Urinary bladder (tissue), 4 donors: ENCODE results near the gene MYLIP. TPM values are rescaled to one million over a fixed set of nuclear protein-coding genes. Genes with fewer than 3 reads are reported as not detected.

Experiments used
- DNase-seq: peaks from one replicate; pipeline ENCODE4 v3.0.0-alpha.2; 2015; ENCODE audit errors: extremely low spot score
- H3K27ac ChIP-seq: one replicate; pipeline ENCODE4 v1.5.1; 2013; ENCODE audit warnings: low read depth, mild to moderate bottlenecking, moderate library complexity
- H3K36me3 ChIP-seq: one replicate; pipeline ENCODE4 v1.6.1; 2013; ENCODE audit warnings: mild to moderate bottlenecking, moderate library complexity; ENCODE audit not compliant: insufficient read depth
- H3K4me1 ChIP-seq: one replicate; pipeline ENCODE4 v1.6.1; 2013; ENCODE audit warnings: mild to moderate bottlenecking, moderate library complexity; ENCODE audit not compliant: insufficient read depth
- H3K4me3 ChIP-seq: one replicate; pipeline ENCODE4 v1.5.1; 2013; ENCODE audit warnings: low read depth, low read length
- WGBS: extraction: QIAGEN DNeasy Blood & Tissue Kit; methylation state at CpG from one replicate; pipeline ENCODE4 v1.1.7; 2013; 5-methylcytosine and 5-hydroxymethylcytosine counted together
- polyA plus RNA-seq: library from polyadenylated mRNA; stranded (reverse); fragments of 200-250 nt; gene quantifications from one replicate; pipeline ENCODE4 v1.2.3, GENCODE V29; 2013
- total RNA-seq: library from RNA; depleted of rRNA; stranded (reverse); fragments of >200 nt; gene quantifications from one replicate; pipeline ENCODE4 v1.2.3, GENCODE V29; 2014
- donor health status: healthy with polysubstance abuse.
- donor health status: healthy.

The MYLIP gene
- total and polyA plus RNA-seq, 2 donors = 40.6 to 53.8 TPM

DNA sequence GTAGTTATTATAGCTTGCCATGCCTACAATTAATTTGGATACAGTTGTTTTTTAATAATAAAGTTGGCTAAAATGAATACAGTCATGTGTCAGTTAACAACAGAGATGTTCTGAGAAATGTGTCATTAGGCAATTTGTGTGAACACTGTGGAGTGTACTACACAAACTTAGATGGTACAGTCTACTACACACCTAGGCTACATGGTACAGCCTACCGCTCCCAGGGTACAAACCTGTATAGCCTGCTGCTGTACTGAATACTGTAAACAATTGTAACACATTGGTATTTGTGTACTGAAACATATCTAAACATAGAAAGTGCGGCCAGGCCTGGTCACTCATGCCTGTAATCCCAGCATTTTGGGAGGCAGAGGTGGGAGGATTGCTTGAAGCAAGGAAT lies 50.2 kb downstream of the MYLIP start:
- H3K36me3 ChIP-seq = no peaks in the 10 kb centered on the region
- WGBS = 89% methylated on average over 2 of the region's 2 CpGs
- no peak overlapping the region for H3K27ac ChIP-seq
- no peak for DNase-seq
- H3K4me3 ChIP-seq = no peak overlapping the region
- H3K4me1 ChIP-seq = no peaks in the 10 kb centered on the region

DNA sequence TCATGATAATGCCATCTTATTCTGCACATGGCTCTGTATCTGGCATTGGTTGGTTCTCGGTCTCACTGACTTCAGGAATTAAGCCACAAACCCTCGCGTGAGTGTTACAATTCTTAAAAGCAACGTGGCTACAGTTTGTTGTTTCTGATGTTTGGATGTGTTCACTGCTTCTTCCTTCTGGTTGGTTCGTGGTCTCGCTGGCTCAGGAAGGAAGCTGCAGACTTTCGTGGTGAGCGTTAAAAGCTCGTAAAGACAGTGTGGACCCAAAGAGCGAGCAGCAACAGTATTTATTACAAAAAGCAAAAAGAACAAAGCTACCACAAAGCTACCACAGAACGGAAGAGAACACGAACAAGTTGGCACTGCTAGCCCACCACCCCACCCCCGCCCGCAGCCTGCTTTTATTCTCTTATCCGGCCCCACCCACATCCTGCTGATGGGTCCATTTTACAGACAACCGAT lies 51.1 kb downstream of the MYLIP start:
- Histone ChIP-seq H3K27ac (no peak overlapping the region), H3K4me3 (no peak overlapping the region), H3K4me1 (no peaks in the 10 kb centered on the region), H3K36me3 (no peaks in the 10 kb centered on the region)
- WGBS = 62% methylated on average over 16 of the region's 16 CpGs
- DNase-seq = no peak

DNA sequence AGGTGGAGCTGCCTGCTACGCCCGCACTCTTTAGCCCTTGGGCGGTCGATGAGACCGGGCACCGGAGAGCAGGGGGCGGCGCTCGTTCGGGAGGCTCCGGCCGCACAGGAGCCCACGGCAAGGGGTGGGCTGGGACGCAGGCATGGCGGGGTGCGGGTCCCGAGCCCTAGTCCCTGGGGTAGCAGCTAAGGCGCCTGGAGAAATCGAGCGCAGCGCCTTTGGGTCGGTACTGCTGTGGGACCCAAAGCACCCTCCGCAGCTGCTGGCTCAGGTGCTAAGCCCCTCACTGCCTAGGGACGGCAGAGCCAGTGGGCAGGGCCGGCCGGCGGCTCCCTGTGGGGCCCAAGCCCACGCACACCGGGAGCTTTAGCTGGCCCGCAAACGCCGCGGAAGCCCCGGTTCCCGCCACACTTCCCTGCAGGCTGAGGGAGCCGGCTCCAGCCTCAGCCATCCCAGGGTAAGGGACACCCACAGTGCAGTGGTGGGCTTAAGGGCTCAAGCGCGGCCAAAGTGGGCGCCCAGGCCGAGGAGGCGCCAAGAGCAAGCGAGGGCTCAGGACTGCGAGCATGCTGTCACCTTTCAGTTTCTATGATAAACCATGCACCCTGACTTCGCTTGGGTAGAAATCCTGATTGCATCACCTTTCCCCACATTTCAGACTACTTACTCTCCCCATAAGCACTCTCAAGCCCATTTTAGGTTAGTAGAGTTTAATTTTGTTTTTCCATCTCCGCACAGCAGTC lies 52.0 kb downstream of the MYLIP start:
- Histone ChIP-seq H3K4me1 (no peaks in the 10 kb centered on the region), H3K27ac (no peak overlapping the region), H3K4me3 (no peak overlapping the region), H3K36me3 (no peaks in the 10 kb centered on the region)
- DNase-seq = no peak
- 92% methylated on average over 45 of the region's 45 CpGs for WGBS

DNA sequence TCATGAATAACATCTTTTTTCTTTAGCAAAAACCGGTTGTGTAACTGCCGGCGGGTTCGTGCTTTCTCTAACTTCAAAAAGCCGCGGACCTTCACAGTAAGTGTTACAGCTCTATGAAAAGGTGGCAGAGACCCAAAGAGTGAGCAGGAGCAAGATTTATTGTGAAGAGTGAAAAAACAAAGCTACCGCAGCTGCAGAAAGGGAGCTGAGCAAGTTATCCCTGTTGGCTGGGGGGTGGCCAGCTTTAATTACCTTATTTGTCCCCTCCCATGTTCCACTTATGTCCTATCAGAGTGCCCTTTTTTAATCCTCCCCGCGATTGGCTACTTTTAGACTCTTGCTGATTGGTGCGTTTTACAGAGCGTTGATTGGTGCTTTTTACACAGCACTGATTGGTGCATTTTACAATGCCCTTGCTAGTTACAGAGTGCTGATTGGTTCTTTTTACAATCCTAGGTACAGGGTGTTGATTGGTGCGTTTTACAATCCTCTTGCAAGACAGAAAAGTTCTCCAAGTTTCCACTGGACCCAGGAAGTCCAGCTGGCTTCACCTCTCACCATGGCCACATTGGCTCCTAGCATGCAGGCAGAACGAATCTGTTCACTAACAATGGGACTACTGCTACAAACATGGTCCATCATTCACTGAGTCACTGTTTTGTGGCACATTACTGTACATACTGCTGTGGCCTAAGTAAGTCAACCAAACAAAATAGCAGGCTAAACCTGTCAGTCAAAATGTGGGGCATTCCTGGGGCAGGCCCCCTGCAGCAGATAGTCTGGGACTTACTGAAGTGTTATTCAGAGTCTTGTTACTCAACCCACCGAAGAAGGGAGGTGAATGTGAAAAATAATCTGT lies 52.8 kb downstream of the MYLIP start:
- WGBS = 93% methylated on average over 14 of the region's 14 CpGs
- Histone ChIP-seq H3K4me3 (no peak overlapping the region), H3K36me3 (no peaks in the 10 kb centered on the region), H3K4me1 (no peaks in the 10 kb centered on the region), H3K27ac (no peak overlapping the region)
- no peak for DNase-seq

DNA sequence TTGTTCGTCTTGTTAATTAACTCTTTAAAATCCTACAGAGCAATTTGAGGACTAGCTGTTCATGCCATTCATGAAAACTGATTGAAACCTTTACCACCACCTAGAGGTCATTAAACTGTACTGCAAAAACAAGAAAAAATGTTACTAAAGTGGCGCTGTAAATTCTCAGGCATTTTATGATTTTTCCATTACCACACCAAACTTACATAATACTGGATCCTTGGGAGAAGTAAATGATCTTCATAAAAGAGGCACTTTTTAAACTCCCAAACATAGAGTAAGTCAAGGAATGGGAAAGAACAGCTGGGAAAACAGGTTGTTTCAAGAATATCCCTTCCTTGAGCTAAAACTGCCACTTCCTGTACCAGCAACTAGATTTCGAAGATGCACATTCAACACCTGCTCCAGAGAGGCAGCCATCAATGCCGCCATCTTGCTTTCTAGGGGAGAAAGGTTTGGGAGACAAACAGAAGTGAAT lies 54.3 kb downstream of the MYLIP start:
- peak; percentile 46 for DNase-seq
- H3K27ac ChIP-seq = no peak overlapping the region
- H3K36me3 ChIP-seq = no peaks in the 10 kb centered on the region
- no peaks in the 10 kb centered on the region for H3K4me1 ChIP-seq
- 29% methylated on average over 4 of the region's 4 CpGs for WGBS
- H3K4me3 ChIP-seq = no peak overlapping the region

DNA sequence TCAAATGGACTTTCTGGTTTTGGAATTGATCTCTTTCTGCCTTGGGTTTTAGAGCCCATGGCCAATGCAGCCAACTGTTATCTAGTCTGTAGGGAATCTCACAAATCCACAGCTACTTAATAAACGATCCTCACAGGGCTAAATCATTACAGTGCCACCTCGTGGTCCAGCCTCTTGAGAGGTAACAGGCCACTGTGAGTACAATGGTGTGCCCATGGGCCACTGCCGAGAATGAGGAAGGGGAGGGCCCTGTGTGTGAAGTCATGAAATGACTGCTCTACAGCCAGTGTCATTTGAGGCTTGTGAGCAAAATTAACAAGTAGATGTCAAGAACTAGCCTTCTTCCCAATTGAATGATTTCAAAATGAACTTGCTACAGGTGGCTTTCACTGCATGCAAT lies 55.2 kb downstream of the MYLIP start:
- Histone ChIP-seq H3K4me1 (no peaks in the 10 kb centered on the region), H3K36me3 (no peaks in the 10 kb centered on the region), H3K27ac (no peak overlapping the region), H3K4me3 (no peak overlapping the region)
- WGBS = 34% methylated on average over 3 of the region's 3 CpGs
- no peak for DNase-seq

DNA sequence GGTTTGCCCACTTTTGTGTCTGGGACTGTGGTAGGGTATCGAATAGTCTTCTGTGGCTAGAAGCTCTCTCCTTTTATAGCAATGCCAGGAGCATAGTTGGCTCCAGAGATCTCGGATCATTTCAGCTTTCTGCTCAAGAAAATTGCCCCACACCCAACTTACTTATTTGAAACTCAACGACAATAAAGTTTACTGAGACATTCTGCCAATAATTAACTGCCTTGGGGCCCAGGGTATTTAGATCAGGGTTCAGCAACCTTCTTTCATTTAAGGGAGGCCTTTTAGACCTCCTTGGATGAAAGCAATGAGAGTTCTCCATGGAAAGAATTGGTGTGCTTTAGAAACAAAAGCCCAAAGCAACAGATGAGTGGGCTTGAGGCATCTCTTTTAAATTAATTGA lies 55.7 kb downstream of the MYLIP start:
- no peak for DNase-seq
- WGBS = 80% methylated on average over 3 of the region's 3 CpGs
- no peak overlapping the region for H3K4me3 ChIP-seq
- no peaks in the 10 kb centered on the region for H3K4me1 ChIP-seq
- H3K27ac ChIP-seq = no peak overlapping the region
- H3K36me3 ChIP-seq = no peaks in the 10 kb centered on the region

DNA sequence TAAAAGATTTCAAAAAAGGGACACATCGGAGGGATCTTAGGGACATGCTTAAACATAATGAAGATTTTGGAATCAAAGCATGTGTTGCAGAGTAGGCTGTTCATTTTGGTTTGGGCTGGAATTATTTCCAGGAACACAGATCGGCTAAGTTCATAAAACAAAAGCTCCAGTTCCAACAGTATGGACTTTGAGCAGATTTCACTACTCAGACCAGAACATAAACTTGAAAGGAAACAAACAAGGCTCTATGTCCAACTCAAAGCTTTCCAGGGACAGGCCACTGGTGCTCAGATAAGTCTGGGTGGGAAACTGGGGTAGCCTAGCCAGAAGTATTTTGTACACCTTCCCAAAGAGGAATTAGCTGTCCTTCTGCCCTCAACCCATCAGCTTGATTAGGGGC lies 58.3 kb downstream of the MYLIP start:
- H3K27ac ChIP-seq = no peak overlapping the region

DNA sequence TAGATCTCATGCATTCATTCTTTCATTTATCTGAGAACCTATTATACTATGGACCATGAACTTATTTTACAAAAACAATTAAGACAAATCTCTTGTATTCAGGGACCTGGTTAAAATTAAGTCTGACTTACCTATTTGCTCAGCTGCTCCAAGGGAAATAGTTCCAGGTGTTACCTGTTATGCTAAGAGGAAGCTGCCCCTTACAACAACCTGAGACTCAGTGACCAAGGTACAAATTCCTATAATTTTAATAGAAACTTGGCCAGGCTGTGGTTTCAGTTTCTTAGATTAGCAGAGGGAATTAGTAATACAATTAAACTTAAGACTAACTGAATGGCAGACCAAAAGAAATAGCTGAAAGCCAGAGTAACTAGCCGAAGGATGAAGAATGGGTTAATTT lies 61.3 kb downstream of the MYLIP start:
- Histone ChIP-seq H3K4me3 (no peak overlapping the region), H3K4me1 (no peaks in the 10 kb centered on the region), H3K27ac (no peak overlapping the region), H3K36me3 (no peaks in the 10 kb centered on the region)
- 68% methylated on average over 1 of the region's 1 CpG for WGBS
- DNase-seq = no peak

More for the DNA sequence above, 58.3 kb downstream of the MYLIP start:
- WGBS = 75% methylated on average over 2 of the region's 2 CpGs
- DNase-seq = no peak
- Histone ChIP-seq H3K4me3 (no peak overlapping the region), H3K36me3 (no peaks in the 10 kb centered on the region), H3K4me1 (no peaks in the 10 kb centered on the region)

DNA sequence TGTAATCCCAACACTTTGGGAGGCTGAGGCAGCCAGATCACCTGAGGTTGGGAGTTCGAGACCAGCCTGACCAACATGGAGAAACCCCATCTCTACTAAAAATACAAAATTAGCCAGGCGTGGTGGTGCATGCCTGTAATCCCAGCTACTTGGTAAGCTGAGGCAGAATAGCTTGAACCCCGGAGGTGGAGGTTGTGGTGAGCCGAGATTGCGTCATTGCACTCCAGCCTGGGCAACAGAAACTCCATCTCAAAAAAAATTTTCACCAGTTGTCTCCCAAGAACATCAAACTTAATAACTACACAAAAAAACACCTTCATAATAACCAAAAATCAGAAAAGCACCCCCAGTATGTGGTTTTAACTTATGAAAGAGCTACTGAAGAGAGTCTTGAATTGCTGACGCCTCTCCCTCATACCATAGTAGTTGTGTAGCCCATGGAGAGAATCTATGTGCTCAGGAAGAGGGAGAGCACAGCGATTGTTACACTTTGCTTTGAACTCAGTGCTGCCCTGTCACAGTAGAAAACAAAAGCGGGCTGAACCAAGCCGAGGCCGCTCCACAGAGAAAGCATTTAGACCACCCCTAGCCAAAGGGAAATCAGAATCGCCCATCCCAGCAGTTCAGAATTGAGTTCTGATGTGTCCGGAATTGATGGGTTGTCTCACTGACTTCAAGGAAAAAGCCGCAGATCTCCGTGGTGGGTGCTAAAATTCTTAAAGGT lies 67.5 kb downstream of the MYLIP start:
- 85% methylated on average over 14 of the region's 14 CpGs for WGBS
- DNase-seq = no peak
- no peak overlapping the region for H3K27ac ChIP-seq
- no peak overlapping the region for H3K4me3 ChIP-seq
- H3K4me1 ChIP-seq = no peaks in the 10 kb centered on the region
- no peaks in the 10 kb centered on the region for H3K36me3 ChIP-seq

DNA sequence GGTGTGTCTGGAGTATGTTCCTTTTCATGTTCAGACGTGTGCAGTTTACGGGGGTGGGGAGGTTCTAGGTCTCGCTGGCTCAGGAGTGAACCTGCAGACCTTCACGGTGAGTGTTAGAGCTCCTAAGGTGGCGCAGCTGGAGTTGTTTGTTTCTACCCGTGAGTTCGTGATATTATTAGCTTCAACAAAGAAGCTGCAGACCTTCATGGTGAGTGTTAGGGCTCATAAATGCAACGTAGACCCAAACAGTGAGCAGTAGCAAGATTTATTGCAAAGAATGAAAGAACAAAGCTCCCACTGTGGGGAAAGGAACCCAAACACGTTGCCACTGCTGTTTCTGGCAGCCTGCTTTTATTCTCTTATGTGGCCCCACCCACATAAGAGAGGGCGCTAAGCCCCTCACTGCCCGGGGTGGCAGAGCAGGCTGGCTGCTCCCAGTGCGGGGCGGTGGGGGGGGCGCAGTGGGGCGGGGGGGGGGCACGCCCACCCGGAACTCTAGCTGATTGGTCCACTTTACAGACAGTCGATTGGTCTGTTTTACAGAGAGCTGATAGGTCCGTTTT lies 68.2 kb downstream of the MYLIP start:
- 70% methylated on average over 19 of the region's 19 CpGs for WGBS
- no peak for DNase-seq
- Histone ChIP-seq H3K27ac (no peak overlapping the region), H3K4me1 (no peaks in the 10 kb centered on the region), H3K4me3 (no peak overlapping the region), H3K36me3 (no peaks in the 10 kb centered on the region)
